HTERT RPE-1 (cell line): ENCODE measurements around the gene UBAP1.
"Not testable (repeated sequence)": the region's sequence is repeated elsewhere in the genome, so short reads cannot be mapped to it uniquely, and the experiment has no call there.

Experiments used
- in situ Hi-C: fragments of 300-500 bp; cut with MboI; formaldehyde crosslinking; loops from 4 replicates; pipeline ENCODE4 v1.14.3; 2020; ENCODE audit warnings: low sequenced_read_pairs

Gene UBAP1

GRCh38 chr9:34256987-34257585 is 78.2 kb downstream of the UBAP1 start:
- in situ Hi-C loops: no loop called here

GRCh38 chr9:34259315-34259714 is 80.5 kb downstream of the UBAP1 start:
- in situ Hi-C loops: no loop called here

- in situ Hi-C loops: no loop called here
Observed at GRCh38 chr9:34262971-34263370, 84.1 kb downstream of the UBAP1 start.

GRCh38 chr9:34267660-34268059 is 88.8 kb downstream of the UBAP1 start:
- in situ Hi-C loops: no loop called here

GRCh38 chr9:34271265-34272006 is 92.6 kb downstream of the UBAP1 start:
- in situ Hi-C loops: no loop called here

GRCh38 chr9:34272101-34272541 is 93.3 kb downstream of the UBAP1 start:
- in situ Hi-C loops: no loop called here

DNA sequence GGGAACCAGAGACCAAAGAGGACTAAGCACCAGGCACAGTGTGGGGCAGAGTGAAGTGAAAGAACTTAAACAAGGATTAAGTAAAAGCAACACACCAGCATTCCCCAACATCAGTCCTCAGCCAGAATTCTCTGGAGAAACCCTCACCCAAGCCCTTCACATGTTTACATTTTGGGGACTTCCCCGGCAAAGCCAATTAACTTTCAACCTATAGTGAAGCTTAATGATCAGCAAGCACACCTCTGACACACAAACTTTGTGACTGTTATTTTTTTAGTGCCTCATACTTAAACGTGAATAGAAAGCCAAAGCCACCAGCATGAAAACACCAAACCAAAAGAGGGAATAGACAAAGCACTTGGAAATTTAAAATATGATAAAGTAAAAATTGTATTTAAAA is 94.7 kb downstream of the UBAP1 start:
- in situ Hi-C loops: not testable (repeated sequence)

GRCh38 chr9:34275811-34276210 is 97.0 kb downstream of the UBAP1 start:
- in situ Hi-C loops: no loop called here

GRCh38 chr9:34276772-34277171 is 97.9 kb downstream of the UBAP1 start:
- in situ Hi-C loops: no loop called here

- in situ Hi-C loops: no loop called here
Observed at GRCh38 chr9:34279411-34279810, 100.6 kb downstream of the UBAP1 start.

GRCh38 chr9:34282096-34282495 is 103.3 kb downstream of the UBAP1 start:
- in situ Hi-C loops: no loop called here

DNA sequence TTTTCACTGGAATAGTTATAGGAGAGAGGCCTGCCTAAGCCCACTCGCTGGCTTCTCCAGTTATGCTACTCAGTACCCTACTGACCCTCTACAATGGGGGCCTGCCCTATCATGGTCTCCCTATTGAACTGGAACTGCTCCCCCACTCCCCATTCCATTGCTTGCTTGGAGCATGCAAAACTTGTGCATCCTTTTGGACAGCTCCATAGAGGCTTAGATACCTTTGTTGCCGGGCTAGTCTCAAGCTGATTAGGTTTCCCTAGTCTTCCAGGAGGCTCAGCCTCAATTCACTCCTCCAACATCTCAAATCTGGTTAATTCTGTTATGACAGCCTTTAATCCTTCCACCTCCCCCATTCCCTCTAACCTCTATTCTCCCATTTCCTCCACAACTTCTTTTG is 110.3 kb downstream of the UBAP1 start:
- in situ Hi-C loops: no loop called here

GRCh38 chr9:34291023-34291422 is 112.2 kb downstream of the UBAP1 start:
- in situ Hi-C loops: no loop called here

DNA sequence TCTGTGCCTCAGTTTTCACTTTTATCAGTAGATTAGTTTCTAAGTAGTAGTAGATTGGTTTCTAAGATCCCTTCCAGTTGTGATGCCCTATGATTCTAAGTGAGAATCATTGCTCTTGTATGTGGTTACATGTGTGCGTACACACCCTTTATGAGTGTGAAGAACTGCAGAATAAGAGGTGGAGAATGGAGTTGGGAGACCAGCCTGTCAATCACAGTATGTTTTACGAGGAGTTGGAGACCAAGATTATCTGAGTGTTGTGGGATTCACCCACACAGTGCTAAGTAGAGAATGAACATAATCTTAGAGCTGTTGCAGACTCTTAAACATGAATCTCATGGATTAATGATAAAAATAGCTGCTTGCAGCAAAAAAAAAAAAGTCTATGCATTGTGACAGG is 112.6 kb downstream of the UBAP1 start:
- in situ Hi-C loops: no loop called here

DNA sequence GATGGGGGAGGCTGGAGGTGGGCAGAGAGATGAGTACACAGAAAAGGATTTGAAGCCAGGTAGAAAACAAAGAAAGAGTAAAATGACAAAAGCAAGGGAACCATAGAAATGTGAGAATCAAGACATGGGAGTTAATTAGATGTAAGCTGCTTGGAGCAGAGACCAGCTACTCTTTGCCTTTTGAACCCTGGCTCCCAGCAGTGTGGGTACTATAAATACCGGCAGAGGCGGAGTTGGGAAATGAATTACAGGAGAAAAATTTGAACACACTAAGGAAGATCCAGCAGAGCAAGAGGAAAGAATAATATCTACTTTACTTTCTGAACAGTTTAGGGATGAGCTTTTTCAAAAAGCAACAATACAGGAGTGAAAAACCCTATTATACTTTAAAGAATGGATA is 113.7 kb downstream of the UBAP1 start:
- in situ Hi-C loops: no loop called here

- in situ Hi-C loops: not testable (repeated sequence)
Observed at GRCh38 chr9:34301064-34301463, 122.2 kb downstream of the UBAP1 start.
